HepG2 (cell line): Measurements from ENCODE around the gene METRN. TPM values are rescaled to one million over a fixed set of nuclear protein-coding genes. Genes with fewer than 3 reads are reported as not detected.

Experiments used
- AKAP8 ChIP-seq: sonication (generic); formaldehyde crosslinking; IDR thresholded peaks from 2 replicates; pipeline ENCODE4 v1.5.1; 2020; ENCODE audit warnings: mild to moderate bottlenecking, missing genetic modification reagents
- BRCA1 ChIP-seq: sonication (generic); formaldehyde crosslinking; IDR thresholded peaks from 2 replicates; pipeline ENCODE4 v1.4.0; 2020; ENCODE audit warnings: missing genetic modification reagents
- CEBPG ChIP-seq: IDR thresholded peaks from 2 replicates; pipeline ENCODE4 v1.6.1; 2016
- ELF4 ChIP-seq: sonication (generic); formaldehyde crosslinking; IDR thresholded peaks from 2 replicates; pipeline ENCODE4 v1.5.0; 2020; ENCODE audit warnings: missing genetic modification reagents, mild to moderate bottlenecking, moderate library complexity, borderline replicate concordance
- FOXP1 ChIP-seq, 2 experiments: fragments of 450-650 bp in 1 of 2; IDR thresholded peaks; 2 replicates each; pipeline ENCODE4 v1.6.1; 2017 to 2018; ENCODE audit warnings: antibody characterized with exemption in 1 of 2
- HMGA1 ChIP-seq: sonication (generic); formaldehyde crosslinking; conservative IDR thresholded peaks from 2 replicates; pipeline ENCODE4 v1.4.0; 2020; ENCODE audit warnings: missing genetic modification reagents
- HNRNPUL1 ChIP-seq: fragments of 200-400 bp; formaldehyde crosslinking; IDR thresholded peaks from 2 replicates; pipeline ENCODE4 v1.6.1; 2017; ENCODE audit warnings: low read depth, mild to moderate bottlenecking, low read length, moderate library complexity
- MBD4 ChIP-seq: IDR thresholded peaks from 2 replicates; pipeline ENCODE4 v1.6.1; 2012; ENCODE audit warnings: low read length, inconsistent platforms, borderline replicate concordance
- NONO ChIP-seq, 2 experiments: fragments of 450-650 bp in 1 of 2; sonication (generic) in 1 of 2; formaldehyde crosslinking in 1 of 2; IDR thresholded peaks in 1 of 2; conservative IDR thresholded peaks in 1 of 2; 2 replicates each; pipeline versions ENCODE4 v1.6.1 to v1.8.0; 2017 to 2022; ENCODE audit warnings: mild to moderate bottlenecking in 1 of 2, missing genetic modification reagents in 1 of 2, moderate library complexity in 1 of 2
- NR2F6 ChIP-seq, 2 experiments: IDR thresholded peaks; 2 replicates each; pipeline ENCODE4 v1.6.1; 2016; ENCODE audit warnings: antibody characterized with exemption in 1 of 2, mild to moderate bottlenecking in 1 of 2
- RARA ChIP-seq: IDR thresholded peaks from 2 replicates; pipeline ENCODE4 v1.6.1; 2016; ENCODE audit warnings: missing genetic modification reagents, missing compliant biosample characterization
- RFX1 ChIP-seq: fragments of 450-650 bp; IDR thresholded peaks from 2 replicates; pipeline ENCODE4 v1.6.1; 2017
- SMYD3 ChIP-seq: sonication (generic); formaldehyde crosslinking; IDR thresholded peaks from 2 replicates; pipeline ENCODE4 v1.8.1; 2023; ENCODE audit warnings: mild to moderate bottlenecking, missing genetic modification reagents
- YY1 ChIP-seq: IDR thresholded peaks from 2 replicates; pipeline ENCODE4 v1.6.1; 2011; ENCODE audit warnings: low read length, low read depth, moderate library complexity, mild to moderate bottlenecking; ENCODE audit not compliant: insufficient read depth, insufficient replicate concordance
- ZNF367 ChIP-seq: sonication (generic); formaldehyde crosslinking; IDR thresholded peaks from 2 replicates; pipeline ENCODE4 v1.4.0; 2020; ENCODE audit warnings: missing genetic modification reagents, borderline replicate concordance
- ZNF451 ChIP-seq: sonication (generic); formaldehyde crosslinking; IDR thresholded peaks from 2 replicates; pipeline ENCODE4 v1.5.0; 2020; ENCODE audit warnings: mild to moderate bottlenecking, missing genetic modification reagents
- ZNF460 ChIP-seq: sonication (generic); formaldehyde crosslinking; IDR thresholded peaks from 2 replicates; pipeline ENCODE4 v1.5.1; 2020; ENCODE audit warnings: missing genetic modification reagents, mild to moderate bottlenecking, borderline replicate concordance
- ZNF468 ChIP-seq: sonication (generic); formaldehyde crosslinking; IDR thresholded peaks from 2 replicates; pipeline ENCODE4 v1.8.0; 2022; ENCODE audit warnings: mild to moderate bottlenecking, moderate library complexity, missing genetic modification reagents
- ZNF552 ChIP-seq: sonication (generic); formaldehyde crosslinking; IDR thresholded peaks from 2 replicates; pipeline ENCODE4 v1.9.0; 2022; ENCODE audit warnings: missing genetic modification reagents, mild to moderate bottlenecking, borderline replicate concordance
- ZNF670 ChIP-seq: sonication (generic); formaldehyde crosslinking; IDR thresholded peaks from 2 replicates; pipeline ENCODE4 v1.8.0; 2022; ENCODE audit warnings: mild to moderate bottlenecking, missing genetic modification reagents, borderline replicate concordance
- ZNF775 ChIP-seq: sonication (generic); formaldehyde crosslinking; IDR thresholded peaks from 2 replicates; pipeline ENCODE4 v1.4.0; 2020; ENCODE audit warnings: missing genetic modification reagents, mild to moderate bottlenecking, moderate library complexity, borderline replicate concordance
- polyA plus RNA-seq, 8 experiments: library from polyadenylated mRNA; depleted of rRNA in 3 of 8; stranded (reverse) in 7 of 8; unstranded in 1 of 8; fragments of >200 nt; fragmentation: Illumina TruSeq in 4 of 8; extraction: Trizol in 4 of 8; gene quantifications; 2 replicates each; pipeline versions ENCODE4 v1.2.1 to v1.2.3, GENCODE V29; 2011 to 2016; ENCODE audit warnings: low read depth in 4 of 8, missing spikeins in 1 of 8, mixed read lengths in 1 of 8; ENCODE audit not compliant: insufficient read depth in 1 of 8
- total RNA-seq, 5 experiments: library from RNA; depleted of rRNA; stranded (reverse); fragments of >200 nt; fragmentation: Illumina TruSeq; extraction: Trizol; gene quantifications; 2 replicates each; pipeline ENCODE4 v1.2.3, GENCODE V29; 2016; ENCODE audit warnings: low read depth in 1 of 5
- TF ChIP-seq, protein P1 (sequence below), 2 experiments: IDR thresholded peaks; 2 replicates each; pipeline ENCODE4 v1.6.1; 2011 to 2012; ENCODE audit warnings: low read length in 2 of 2, borderline replicate concordance in 1 of 2, low read depth in 1 of 2, mild to moderate bottlenecking in 1 of 2, moderate library complexity in 1 of 2
- TF ChIP-seq, protein P2 (sequence below): IDR thresholded peaks from 2 replicates; pipeline ENCODE4 v1.6.1; 2018; ENCODE audit warnings: missing genetic modification reagents
- TF ChIP-seq, protein P3 (sequence below): sonication (generic); formaldehyde crosslinking; IDR thresholded peaks from 2 replicates; pipeline ENCODE4 v1.5.0; 2020; ENCODE audit warnings: missing genetic modification reagents
- TF ChIP-seq, protein P4 (sequence below): sonication (generic); formaldehyde crosslinking; IDR thresholded peaks from 2 replicates; pipeline ENCODE4 v1.8.0; 2022; ENCODE audit warnings: missing genetic modification reagents, mild to moderate bottlenecking, borderline replicate concordance

Gene METRN
- total and polyA plus RNA-seq, 2 of the 13 experiments (the other 11 are each of a cell fraction or from before 2014, with no cell fraction given), result 25.5 to 46.1 TPM

DNA sequence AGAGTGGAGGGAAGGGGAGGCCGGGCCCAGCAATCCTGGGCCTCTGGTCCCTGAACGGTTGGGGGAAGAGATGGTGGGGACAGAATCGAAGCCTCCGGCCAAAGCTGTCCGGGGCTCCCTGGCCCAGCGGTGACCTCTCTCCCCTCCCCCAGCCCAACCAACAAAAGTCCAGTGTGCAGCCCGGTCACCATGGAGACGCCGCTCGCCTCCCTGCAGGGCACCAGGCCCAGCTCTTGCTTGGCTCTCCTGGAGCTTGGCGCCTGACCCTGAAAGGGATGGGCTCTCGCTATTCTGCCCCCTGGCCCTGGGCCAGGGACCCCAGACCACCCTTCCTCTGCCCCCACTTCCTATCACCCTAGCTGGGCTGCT is 1.3 kb downstream of the METRN start (continued):
- TF ChIP-seq RARA (CRISPR knock-in tag), result peak; percentile 92
- peak; percentile 52; the same call in 1 of the 2 replicates for TF ChIP-seq AKAP8 (CRISPR knock-in tag)
- TF ChIP-seq, protein P1, sequence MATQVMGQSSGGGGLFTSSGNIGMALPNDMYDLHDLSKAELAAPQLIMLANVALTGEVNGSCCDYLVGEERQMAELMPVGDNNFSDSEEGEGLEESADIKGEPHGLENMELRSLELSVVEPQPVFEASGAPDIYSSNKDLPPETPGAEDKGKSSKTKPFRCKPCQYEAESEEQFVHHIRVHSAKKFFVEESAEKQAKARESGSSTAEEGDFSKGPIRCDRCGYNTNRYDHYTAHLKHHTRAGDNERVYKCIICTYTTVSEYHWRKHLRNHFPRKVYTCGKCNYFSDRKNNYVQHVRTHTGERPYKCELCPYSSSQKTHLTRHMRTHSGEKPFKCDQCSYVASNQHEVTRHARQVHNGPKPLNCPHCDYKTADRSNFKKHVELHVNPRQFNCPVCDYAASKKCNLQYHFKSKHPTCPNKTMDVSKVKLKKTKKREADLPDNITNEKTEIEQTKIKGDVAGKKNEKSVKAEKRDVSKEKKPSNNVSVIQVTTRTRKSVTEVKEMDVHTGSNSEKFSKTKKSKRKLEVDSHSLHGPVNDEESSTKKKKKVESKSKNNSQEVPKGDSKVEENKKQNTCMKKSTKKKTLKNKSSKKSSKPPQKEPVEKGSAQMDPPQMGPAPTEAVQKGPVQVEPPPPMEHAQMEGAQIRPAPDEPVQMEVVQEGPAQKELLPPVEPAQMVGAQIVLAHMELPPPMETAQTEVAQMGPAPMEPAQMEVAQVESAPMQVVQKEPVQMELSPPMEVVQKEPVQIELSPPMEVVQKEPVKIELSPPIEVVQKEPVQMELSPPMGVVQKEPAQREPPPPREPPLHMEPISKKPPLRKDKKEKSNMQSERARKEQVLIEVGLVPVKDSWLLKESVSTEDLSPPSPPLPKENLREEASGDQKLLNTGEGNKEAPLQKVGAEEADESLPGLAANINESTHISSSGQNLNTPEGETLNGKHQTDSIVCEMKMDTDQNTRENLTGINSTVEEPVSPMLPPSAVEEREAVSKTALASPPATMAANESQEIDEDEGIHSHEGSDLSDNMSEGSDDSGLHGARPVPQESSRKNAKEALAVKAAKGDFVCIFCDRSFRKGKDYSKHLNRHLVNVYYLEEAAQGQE (IDR thresholded peaks at IDR 0.05; ENCODE audit: borderline replicate concordance in 1 of 2, low read depth in 1 of 2, low read length in 2 of 2), result no peak
- peak; percentile 65 for TF ChIP-seq RFX1
- TF ChIP-seq ZNF670 (CRISPR knock-in tag), result no peak
- no peak for TF ChIP-seq ZNF367 (CRISPR knock-in tag)
- TF ChIP-seq ZNF775 (CRISPR knock-in tag), result no peak
- no peak for TF ChIP-seq YY1
- no peak for TF ChIP-seq NONO (IDR thresholded peaks at IDR 0.05)
- peak; percentile 20; the same call in 1 of the 2 replicates for TF ChIP-seq NONO (CRISPR knock-in tag; conservative IDR thresholded peaks at IDR 0.05)
- no peak for TF ChIP-seq MBD4
- peak; percentile 79 for TF ChIP-seq NR2F6 (IDR thresholded peaks at IDR 0.05)
- peak; percentile 71 for TF ChIP-seq NR2F6 (CRISPR knock-in tag; IDR thresholded peaks at IDR 0.05)
- TF ChIP-seq ZNF468 (CRISPR knock-in tag), result no peak
- TF ChIP-seq, protein P2, sequence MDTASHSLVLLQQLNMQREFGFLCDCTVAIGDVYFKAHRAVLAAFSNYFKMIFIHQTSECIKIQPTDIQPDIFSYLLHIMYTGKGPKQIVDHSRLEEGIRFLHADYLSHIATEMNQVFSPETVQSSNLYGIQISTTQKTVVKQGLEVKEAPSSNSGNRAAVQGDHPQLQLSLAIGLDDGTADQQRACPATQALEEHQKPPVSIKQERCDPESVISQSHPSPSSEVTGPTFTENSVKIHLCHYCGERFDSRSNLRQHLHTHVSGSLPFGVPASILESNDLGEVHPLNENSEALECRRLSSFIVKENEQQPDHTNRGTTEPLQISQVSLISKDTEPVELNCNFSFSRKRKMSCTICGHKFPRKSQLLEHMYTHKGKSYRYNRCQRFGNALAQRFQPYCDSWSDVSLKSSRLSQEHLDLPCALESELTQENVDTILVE (CRISPR knock-in tag), result no peak
- TF ChIP-seq, protein P3, sequence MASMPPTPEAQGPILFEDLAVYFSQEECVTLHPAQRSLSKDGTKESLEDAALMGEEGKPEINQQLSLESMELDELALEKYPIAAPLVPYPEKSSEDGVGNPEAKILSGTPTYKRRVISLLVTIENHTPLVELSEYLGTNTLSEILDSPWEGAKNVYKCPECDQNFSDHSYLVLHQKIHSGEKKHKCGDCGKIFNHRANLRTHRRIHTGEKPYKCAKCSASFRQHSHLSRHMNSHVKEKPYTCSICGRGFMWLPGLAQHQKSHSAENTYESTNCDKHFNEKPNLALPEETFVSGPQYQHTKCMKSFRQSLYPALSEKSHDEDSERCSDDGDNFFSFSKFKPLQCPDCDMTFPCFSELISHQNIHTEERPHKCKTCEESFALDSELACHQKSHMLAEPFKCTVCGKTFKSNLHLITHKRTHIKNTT (CRISPR knock-in tag), result no peak
- no peak for TF ChIP-seq HMGA1 (CRISPR knock-in tag)
- TF ChIP-seq ELF4 (CRISPR knock-in tag), result no peak
- TF ChIP-seq ZNF451 (CRISPR knock-in tag), result no peak
- TF ChIP-seq, protein P4, sequence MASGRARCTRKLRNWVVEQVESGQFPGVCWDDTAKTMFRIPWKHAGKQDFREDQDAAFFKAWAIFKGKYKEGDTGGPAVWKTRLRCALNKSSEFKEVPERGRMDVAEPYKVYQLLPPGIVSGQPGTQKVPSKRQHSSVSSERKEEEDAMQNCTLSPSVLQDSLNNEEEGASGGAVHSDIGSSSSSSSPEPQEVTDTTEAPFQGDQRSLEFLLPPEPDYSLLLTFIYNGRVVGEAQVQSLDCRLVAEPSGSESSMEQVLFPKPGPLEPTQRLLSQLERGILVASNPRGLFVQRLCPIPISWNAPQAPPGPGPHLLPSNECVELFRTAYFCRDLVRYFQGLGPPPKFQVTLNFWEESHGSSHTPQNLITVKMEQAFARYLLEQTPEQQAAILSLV (CRISPR knock-in tag), result no peak
- TF ChIP-seq BRCA1 (CRISPR knock-in tag), result no peak
- TF ChIP-seq ZNF460 (CRISPR knock-in tag), result no peak
- no peak for TF ChIP-seq HNRNPUL1
- TF ChIP-seq SMYD3 (CRISPR knock-in tag), result no peak
- no peak for TF ChIP-seq ZNF552
- no peak for TF ChIP-seq CEBPG (CRISPR knock-in tag)
- TF ChIP-seq FOXP1 (IDR thresholded peaks at IDR 0.05), result no peak
- TF ChIP-seq FOXP1 (CRISPR knock-in tag; IDR thresholded peaks at IDR 0.05), result no peak
